Fibroblast of gingiva (primary cell): ENCODE results near the gene TMEM119.
"Not testable (repeated sequence)": the region's sequence is repeated elsewhere in the genome, so short reads cannot be mapped to it uniquely, and the experiment has no call there.

Experiments used
- DNase-seq: peaks from one replicate; pipeline ENCODE4 v3.0.0-alpha.2; 2011; ENCODE audit warnings: low read depth

TMEM119 gene

GRCh38 chr12:108582978-108583770 is 14.7 kb downstream of the TMEM119 start:
- no peak for DNase-seq

GRCh38 chr12:108582509-108582908 is 15.4 kb downstream of the TMEM119 start:
- DNase-seq, result no peak

- DNase-seq, result no peak
These were observed 16.3 kb downstream of the TMEM119 start for GRCh38 chr12:108581311-108582227.

GRCh38 chr12:108580531-108580930 is 17.4 kb downstream of the TMEM119 start:
- no peak for DNase-seq

- no peak for DNase-seq
These were observed 19.1 kb downstream of the TMEM119 start for GRCh38 chr12:108578813-108579212.

- DNase-seq, result no peak
These were observed 19.6 kb downstream of the TMEM119 start for GRCh38 chr12:108578264-108578663.

- DNase-seq, result no peak
These were observed 20.4 kb downstream of the TMEM119 start for GRCh38 chr12:108577458-108577857.

GRCh38 chr12:108576660-108577234 is 21.1 kb downstream of the TMEM119 start:
- DNase-seq, result no peak

- DNase-seq, result no peak
These were observed 22.5 kb downstream of the TMEM119 start for GRCh38 chr12:108575199-108575912.

GRCh38 chr12:108574276-108574675 is 23.6 kb downstream of the TMEM119 start:
- not testable (repeated sequence) for DNase-seq

- no peak for DNase-seq
These were observed 24.6 kb downstream of the TMEM119 start for GRCh38 chr12:108573317-108573716.

GRCh38 chr12:108572166-108572790 is 25.6 kb downstream of the TMEM119 start:
- no peak for DNase-seq

GRCh38 chr12:108571609-108572165 is 26.2 kb downstream of the TMEM119 start:
- DNase-seq, result no peak

GRCh38 chr12:108570743-108571608 is 26.9 kb downstream of the TMEM119 start:
- peak; percentile 56 for DNase-seq

GRCh38 chr12:108568338-108569154 is 29.3 kb downstream of the TMEM119 start:
- DNase-seq, result no peak

- no peak for DNase-seq
These were observed 30.2 kb downstream of the TMEM119 start for GRCh38 chr12:108567406-108568337.

- DNase-seq, result no peak
These were observed 31.4 kb downstream of the TMEM119 start for GRCh38 chr12:108566452-108566851.

- peak; percentile 79 for DNase-seq
These were observed 31.9 kb downstream of the TMEM119 start for GRCh38 chr12:108565976-108566375.
